Activated CD4-positive, alpha-beta T cell treated with anti-CD3 and anti-CD28 coated beads for 36 hours (primary cell): ENCODE results near the gene SLC29A1. TPM values are rescaled to one million over a fixed set of nuclear protein-coding genes. Genes with fewer than 3 reads are reported as not detected.
"Not testable (repeated sequence)": the region's sequence is repeated elsewhere in the genome, so short reads cannot be mapped to it uniquely, and the experiment has no call there.

Source experiments
- ATAC-seq: fragments of 200-7000 bp; cut with Tn5 transposase; one replicate; pipeline ENCODE4 v1.10.0; 2021; ENCODE audit warnings: mild to moderate bottlenecking, moderate library complexity
- CTCF ChIA-PET: fragments of 350-600 bp; sonication (Branson Sonifier 250); formaldehyde crosslinking; loops from one replicate; lab custom pipeline; 2021; ENCODE audit warnings: antibody characterized with exemption; lab: Charles Lee
- POLR2A ChIA-PET: fragments of 350-600 bp; sonication (Branson Sonifier 250); formaldehyde crosslinking; loops from one replicate; lab custom pipeline; 2021; ENCODE audit warnings: antibody characterized with exemption, inconsistent platforms; lab: Charles Lee
- DNase-seq: peaks from one replicate; pipeline ENCODE4 v3.0.0-alpha.2; 2020
- H3K27ac Mint-ChIP-seq: one replicate; pipeline ENCODE4 v1.8.0; 2021; ENCODE audit warnings: mixed read lengths
- H3K27me3 Mint-ChIP-seq: one replicate; pipeline ENCODE4 v1.8.0; 2021; ENCODE audit warnings: mixed read lengths
- H3K36me3 Mint-ChIP-seq: one replicate; pipeline ENCODE4 v1.8.0; 2021; ENCODE audit warnings: low read depth, mixed read lengths
- H3K4me1 Mint-ChIP-seq: one replicate; pipeline ENCODE4 v1.8.0; 2021; ENCODE audit warnings: mixed read lengths
- H3K4me3 Mint-ChIP-seq: one replicate; pipeline ENCODE4 v1.8.0; 2021; ENCODE audit warnings: mild to moderate bottlenecking, moderate library complexity, mixed read lengths
- H3K9me3 Mint-ChIP-seq: one replicate; pipeline ENCODE4 v1.8.0; 2021; ENCODE audit warnings: low read depth, mixed read lengths
- intact Hi-C, 2 experiments: fragments of 100-400 bp; cut with DNase I in 1 of 2; cut with micrococcal nuclease in 1 of 2; formaldehyde crosslinking; loops; one replicate each; pipeline versions ENCODE4 v1.14.2 to v1.15.1; 2022 to 2024; cut with DNase I, micrococcal nuclease
- total RNA-seq, 2 experiments: library from RNA; stranded (reverse); gene quantifications; one replicate each; pipeline ENCODE4 v1.2.3, GENCODE V29; 2021

The SLC29A1 gene
- total RNA-seq, 2 experiments from 2014 or later = 59.8 to 98.3 TPM

DNA sequence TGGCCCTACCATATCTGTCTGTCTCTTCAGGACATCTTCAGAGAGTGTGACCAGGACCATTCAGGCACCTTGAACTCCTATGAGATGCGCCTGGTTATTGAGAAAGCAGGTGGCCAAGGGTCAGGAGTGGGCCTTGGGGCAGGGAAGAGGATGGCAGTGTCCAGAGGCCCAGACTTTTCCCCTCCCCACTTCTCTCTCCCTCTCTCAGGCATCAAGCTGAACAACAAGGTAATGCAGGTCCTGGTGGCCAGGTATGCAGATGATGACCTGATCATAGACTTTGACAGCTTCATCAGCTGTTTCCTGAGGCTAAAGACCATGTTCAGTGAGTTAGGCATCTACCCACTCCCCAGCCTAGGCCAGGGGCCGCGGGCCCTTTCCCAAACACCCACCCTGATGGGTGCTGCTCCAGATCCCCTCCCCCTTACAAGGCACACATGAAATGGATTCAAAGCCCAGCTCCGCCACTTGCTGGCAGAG, 40.4 kb upstream of the SLC29A1 start:
- intact Hi-C loops = no loop called here
- Mint-ChIP-seq H3K27ac (no peak overlapping the region), H3K4me1 (peaks cover 13% of the 10 kb centered on the region), H3K9me3 (no peaks in the 10 kb centered on the region), H3K4me3 (no peak overlapping the region), H3K27me3 (no peaks in the 10 kb centered on the region), H3K36me3 (no peaks in the 10 kb centered on the region)
- ChIA-PET CTCF (interaction anchor here (2.3 kb wide), 1 partner anchor 10 kb away, joined by 10 read pairs; no protein-coding TSS in a partner anchor), POLR2A (no interaction called here)
- DNase-seq = no peak
- no peak for ATAC-seq

- H3K27ac Mint-ChIP-seq = no peak overlapping the region
- no peaks in the 10 kb centered on the region for H3K36me3 Mint-ChIP-seq
- no peaks in the 10 kb centered on the region for H3K27me3 Mint-ChIP-seq
- intact Hi-C loops = no loop called here
- ATAC-seq (no peak), DNase-seq (no peak)
- no peaks in the 10 kb centered on the region for H3K9me3 Mint-ChIP-seq
- no peak overlapping the region for H3K4me3 Mint-ChIP-seq
- CTCF ChIA-PET = interaction anchor here (2.3 kb wide), 1 partner anchor 11 kb away, joined by 10 read pairs; no protein-coding TSS in a partner anchor
- H3K4me1 Mint-ChIP-seq = peaks cover 13% of the 10 kb centered on the region
- POLR2A ChIA-PET = no interaction called here
Observed at GRCh38 chr6:44183783-44184182, 39.6 kb upstream of the SLC29A1 start.

GRCh38 chr6:44185356-44185755, 38.0 kb upstream of the SLC29A1 start:
- ATAC-seq, H3K9me3 Mint-ChIP-seq, H3K27me3 Mint-ChIP-seq, H3K36me3 Mint-ChIP-seq, H3K4me3 Mint-ChIP-seq, H3K27ac Mint-ChIP-seq, POLR2A ChIA-PET, DNase-seq, intact Hi-C loops: not testable (repeated sequence)
- peaks cover 21% of the 10 kb centered on the region for H3K4me1 Mint-ChIP-seq
- CTCF ChIA-PET = interaction anchor here (0.6 to 1.3 kb wide), 5 partner anchors 9 to 521 kb away, joined by 3 to 7 read pairs (median 3); no protein-coding TSS in a partner anchor

- Mint-ChIP-seq H3K4me3 (no peak overlapping the region), H3K27ac (peak overlapping the region; percentile 16), H3K9me3 (no peaks in the 10 kb centered on the region), H3K36me3 (no peaks in the 10 kb centered on the region), H3K4me1 (peaks cover 21% of the 10 kb centered on the region), H3K27me3 (no peaks in the 10 kb centered on the region)
- ChIA-PET POLR2A (interaction anchor here (0.6 kb wide), 1 partner anchor 51 kb away, joined by 3 read pairs; no protein-coding TSS in a partner anchor), CTCF (interaction anchor here (0.6 to 1.3 kb wide), 5 partner anchors 10 to 55 kb away, joined by 3 to 11 read pairs (median 6); no protein-coding TSS in a partner anchor)
- ATAC-seq (peak; percentile 45), DNase-seq (peak; percentile 17)
- intact Hi-C loops = no loop called here
Observed at GRCh38 chr6:44185953-44186634, 37.3 kb upstream of the SLC29A1 start.

GRCh38 chr6:44186635-44187025, 36.8 kb upstream of the SLC29A1 start:
- intact Hi-C loops = no loop called here
- Mint-ChIP-seq H3K4me1 (peaks cover 23% of the 10 kb centered on the region), H3K27ac (no peak overlapping the region), H3K36me3 (no peaks in the 10 kb centered on the region), H3K9me3 (no peaks in the 10 kb centered on the region), H3K4me3 (no peak overlapping the region), H3K27me3 (no peaks in the 10 kb centered on the region)
- POLR2A ChIA-PET = no interaction called here
- CTCF ChIA-PET = interaction anchor here (1.2 to 1.3 kb wide), 2 partner anchors 14 to 35 kb away, joined by 7 to 11 read pairs; no protein-coding TSS in a partner anchor
- ATAC-seq = no peak
- DNase-seq = no peak

GRCh38 chr6:44188819-44189218, 34.6 kb upstream of the SLC29A1 start:
- Mint-ChIP-seq H3K27ac (no peak overlapping the region), H3K4me3 (no peak overlapping the region), H3K9me3 (no peaks in the 10 kb centered on the region), H3K4me1 (peaks cover 31% of the 10 kb centered on the region), H3K27me3 (peaks cover 5% of the 10 kb centered on the region), H3K36me3 (no peaks in the 10 kb centered on the region)
- intact Hi-C loops = no loop called here
- CTCF ChIA-PET = interaction anchor here (1.7 kb wide), 1 partner anchor 17 kb away, joined by 7 read pairs; no protein-coding TSS in a partner anchor
- ATAC-seq (no peak), DNase-seq (no peak)
- POLR2A ChIA-PET = no interaction called here

DNA sequence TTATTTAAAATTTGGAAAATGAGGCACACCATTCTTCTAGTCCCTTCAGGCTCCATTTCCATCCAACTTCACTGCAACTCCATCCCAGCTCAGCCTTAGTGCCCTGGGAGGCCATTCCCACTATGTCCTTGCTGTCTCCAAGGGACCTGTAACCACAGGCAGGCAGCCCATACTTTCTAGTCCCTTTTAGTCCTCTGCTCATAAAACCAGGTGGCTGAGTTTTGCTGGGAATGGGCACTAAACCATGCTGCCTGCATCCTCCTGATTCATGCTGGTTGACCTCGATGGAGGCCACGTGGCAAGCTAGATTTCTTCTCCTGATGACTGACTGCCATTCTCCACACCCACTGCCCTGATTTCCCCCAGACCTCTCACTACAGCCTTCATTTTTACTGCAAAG, 34.1 kb upstream of the SLC29A1 start:
- no peak overlapping the region for H3K27ac Mint-ChIP-seq
- H3K4me3 Mint-ChIP-seq = no peak overlapping the region
- CTCF ChIA-PET = interaction anchor here (0.6 to 1.8 kb wide), 3 partner anchors 17 to 577 kb away, joined by 3 to 9 read pairs (median 7); no protein-coding TSS in a partner anchor
- peaks cover 31% of the 10 kb centered on the region for H3K4me1 Mint-ChIP-seq
- H3K36me3 Mint-ChIP-seq = no peaks in the 10 kb centered on the region
- no peaks in the 10 kb centered on the region for H3K9me3 Mint-ChIP-seq
- ATAC-seq = no peak
- POLR2A ChIA-PET = no interaction called here
- DNase-seq = no peak
- peaks cover 5% of the 10 kb centered on the region for H3K27me3 Mint-ChIP-seq
- intact Hi-C loops = no loop called here

DNA sequence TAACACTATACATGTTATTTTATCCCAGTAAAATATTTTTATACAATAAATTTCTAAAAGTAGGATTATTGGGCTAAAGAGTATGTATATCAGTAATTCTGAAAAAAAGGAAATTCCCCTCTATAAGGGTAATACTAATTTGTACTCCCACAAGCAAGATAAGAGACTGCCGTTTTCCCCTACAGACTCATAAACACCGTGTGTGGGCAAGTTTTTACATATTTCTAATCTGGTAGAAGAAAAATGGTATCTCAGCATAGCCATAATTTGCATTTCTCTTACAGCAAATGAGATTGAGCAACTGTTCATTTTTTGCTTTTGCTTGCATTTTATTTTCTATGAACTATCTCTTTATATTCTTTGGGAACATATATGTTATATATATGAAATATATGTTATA, 32.7 kb upstream of the SLC29A1 start:
- intact Hi-C loops = loop anchor here in 1 of 2 experiments (1.0 kb wide), 1 partner anchor 18 kb away; no protein-coding TSS in a partner anchor
- Mint-ChIP-seq H3K4me3 (no peak overlapping the region), H3K4me1 (peaks cover 25% of the 10 kb centered on the region), H3K27me3 (peaks cover 7% of the 10 kb centered on the region), H3K9me3 (no peaks in the 10 kb centered on the region), H3K27ac (no peak overlapping the region), H3K36me3 (no peaks in the 10 kb centered on the region)
- ChIA-PET POLR2A (no interaction called here), CTCF (interaction anchor here (1.8 kb wide), 1 partner anchor 78 kb away, joined by 9 read pairs; no protein-coding TSS in a partner anchor)
- ATAC-seq (peak; percentile 87), DNase-seq (peak; percentile 27)

- ChIA-PET CTCF (interaction anchor here (1.0 kb wide), 1 partner anchor 20 kb away, joined by 6 read pairs; no protein-coding TSS in a partner anchor), POLR2A (no interaction called here)
- Mint-ChIP-seq H3K4me1 (peaks cover 18% of the 10 kb centered on the region), H3K36me3 (no peaks in the 10 kb centered on the region), H3K9me3 (no peaks in the 10 kb centered on the region), H3K4me3 (no peak overlapping the region), H3K27me3 (peaks cover 7% of the 10 kb centered on the region), H3K27ac (no peak overlapping the region)
- ATAC-seq (no peak), DNase-seq (no peak)
- intact Hi-C loops = no loop called here
Observed at GRCh38 chr6:44192428-44193041, 30.9 kb upstream of the SLC29A1 start.

GRCh38 chr6:44193307-44193910, 30.0 kb upstream of the SLC29A1 start:
- ATAC-seq = no peak
- ChIA-PET POLR2A (no interaction called here), CTCF (interaction anchor here (0.6 to 1.4 kb wide), 4 partner anchors 20 to 216 kb away, joined by 3 to 6 read pairs (median 4); no protein-coding TSS in a partner anchor)
- H3K36me3 Mint-ChIP-seq = no peaks in the 10 kb centered on the region
- no peak for DNase-seq
- no peak overlapping the region for H3K4me3 Mint-ChIP-seq
- intact Hi-C loops = no loop called here
- no peak overlapping the region for H3K27ac Mint-ChIP-seq
- H3K27me3 Mint-ChIP-seq = peaks cover 7% of the 10 kb centered on the region
- peaks cover 18% of the 10 kb centered on the region for H3K4me1 Mint-ChIP-seq
- no peaks in the 10 kb centered on the region for H3K9me3 Mint-ChIP-seq

DNA sequence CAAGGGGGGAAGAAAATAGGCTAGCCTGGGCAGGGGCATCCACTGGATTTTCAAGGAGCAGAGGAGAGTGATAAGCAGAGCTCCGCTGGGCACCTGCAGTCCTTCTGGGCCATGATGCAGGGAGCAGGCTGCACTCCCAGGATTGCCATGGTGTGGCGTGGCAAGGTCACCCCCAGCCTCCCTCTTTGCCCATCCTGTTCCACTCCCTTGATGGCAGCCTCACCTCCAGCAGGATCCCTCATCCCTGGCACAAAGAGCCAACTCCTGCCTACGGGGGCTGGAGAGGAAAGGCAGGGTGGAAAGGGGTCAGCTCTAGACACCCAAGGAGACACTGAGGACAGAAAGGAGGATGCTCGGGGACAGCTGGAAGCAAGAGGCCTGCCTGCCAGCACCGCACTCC, 29.1 kb upstream of the SLC29A1 start:
- H3K4me1 Mint-ChIP-seq = peaks cover 16% of the 10 kb centered on the region
- H3K9me3 Mint-ChIP-seq = no peaks in the 10 kb centered on the region
- ATAC-seq (no peak), DNase-seq (no peak)
- no peak overlapping the region for H3K4me3 Mint-ChIP-seq
- ChIA-PET POLR2A (interaction anchor here (0.7 kb wide), 1 partner anchor 57 kb away, joined by 3 read pairs; no protein-coding TSS in a partner anchor), CTCF (interaction anchor here (0.7 to 1.4 kb wide), 3 partner anchors 30 to 93 kb away, joined by 3 to 5 read pairs (median 4); no protein-coding TSS in a partner anchor)
- H3K36me3 Mint-ChIP-seq = no peaks in the 10 kb centered on the region
- intact Hi-C loops = no loop called here
- no peak overlapping the region for H3K27ac Mint-ChIP-seq
- peaks cover 7% of the 10 kb centered on the region for H3K27me3 Mint-ChIP-seq
